ENCODE results near the gene NDFIP2.

Gene NDFIP2

DNA sequence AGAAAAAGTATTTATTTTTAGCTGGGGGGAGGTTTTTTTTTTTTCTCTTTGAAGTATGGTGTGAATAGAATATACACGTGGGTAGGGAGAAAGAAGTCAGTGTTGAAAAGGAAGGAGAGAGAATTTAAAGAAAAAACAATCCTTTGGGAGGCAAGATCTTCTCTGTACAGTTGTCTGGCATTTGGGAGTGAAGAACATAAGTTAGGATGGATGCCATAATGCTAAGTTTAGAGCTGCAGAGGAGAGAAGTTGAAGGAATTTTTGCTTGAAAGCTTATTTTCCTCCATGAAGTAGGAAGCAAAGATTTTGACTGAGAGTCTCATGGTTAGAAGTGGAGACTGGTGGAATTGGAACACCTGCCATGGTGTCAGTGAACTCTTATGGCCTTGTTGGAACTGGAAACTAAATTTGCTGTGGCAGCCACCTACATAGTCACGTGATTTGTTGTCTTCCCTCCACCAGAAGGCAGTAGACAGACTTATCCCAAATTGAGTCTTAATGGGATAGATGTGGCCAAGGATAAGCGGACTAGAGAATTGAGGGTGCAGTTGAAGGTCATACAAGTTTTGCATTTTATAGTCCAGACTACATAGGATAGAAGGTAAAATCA, 22.0 kb downstream of the NDFIP2 start:
- no peak for DNase-seq (ENCODE audit: low spot score)
- ChIA-PET CTCF (no interaction called here), POLR2A (ENCODE audit: low non-redundant PET) (no interaction called here)
- H3K27ac ChIP-seq, result no peak overlapping the region
- TF ChIP-seq, protein P1, sequence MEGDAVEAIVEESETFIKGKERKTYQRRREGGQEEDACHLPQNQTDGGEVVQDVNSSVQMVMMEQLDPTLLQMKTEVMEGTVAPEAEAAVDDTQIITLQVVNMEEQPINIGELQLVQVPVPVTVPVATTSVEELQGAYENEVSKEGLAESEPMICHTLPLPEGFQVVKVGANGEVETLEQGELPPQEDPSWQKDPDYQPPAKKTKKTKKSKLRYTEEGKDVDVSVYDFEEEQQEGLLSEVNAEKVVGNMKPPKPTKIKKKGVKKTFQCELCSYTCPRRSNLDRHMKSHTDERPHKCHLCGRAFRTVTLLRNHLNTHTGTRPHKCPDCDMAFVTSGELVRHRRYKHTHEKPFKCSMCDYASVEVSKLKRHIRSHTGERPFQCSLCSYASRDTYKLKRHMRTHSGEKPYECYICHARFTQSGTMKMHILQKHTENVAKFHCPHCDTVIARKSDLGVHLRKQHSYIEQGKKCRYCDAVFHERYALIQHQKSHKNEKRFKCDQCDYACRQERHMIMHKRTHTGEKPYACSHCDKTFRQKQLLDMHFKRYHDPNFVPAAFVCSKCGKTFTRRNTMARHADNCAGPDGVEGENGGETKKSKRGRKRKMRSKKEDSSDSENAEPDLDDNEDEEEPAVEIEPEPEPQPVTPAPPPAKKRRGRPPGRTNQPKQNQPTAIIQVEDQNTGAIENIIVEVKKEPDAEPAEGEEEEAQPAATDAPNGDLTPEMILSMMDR (conservative IDR thresholded peaks at IDR 0.05; ENCODE audit: low read depth), result no peak

DNA sequence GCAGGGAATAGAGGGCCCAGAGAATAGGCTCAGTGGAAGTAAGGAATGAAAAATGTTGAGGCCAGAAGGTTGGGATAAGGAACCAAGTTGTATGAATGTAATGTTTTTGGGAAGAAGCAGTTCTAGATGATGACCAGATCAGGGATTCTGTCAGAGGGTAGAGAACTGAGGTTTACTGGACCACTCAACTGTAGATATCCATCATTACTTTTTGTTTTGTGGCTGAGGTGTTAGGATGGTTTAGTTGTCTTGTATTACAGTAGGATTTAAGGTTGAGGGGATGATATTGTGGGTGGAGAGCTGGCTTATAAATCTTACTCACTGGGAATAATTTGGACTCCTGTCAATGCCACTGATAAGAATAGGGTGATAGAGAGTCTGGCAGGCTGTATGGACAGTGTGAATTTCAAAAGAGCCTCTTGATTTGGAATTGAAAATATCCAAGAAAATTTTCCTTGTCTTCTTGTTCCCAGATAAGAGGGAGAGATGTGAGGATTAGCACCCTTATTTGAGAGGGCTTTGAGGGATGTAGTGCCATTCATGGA, 22.6 kb downstream of the NDFIP2 start:
- no peak overlapping the region for H3K27ac ChIP-seq
- ChIA-PET POLR2A (ENCODE audit: low non-redundant PET) (no interaction called here), CTCF (no interaction called here)
- no peak for DNase-seq (ENCODE audit: low spot score)
- TF ChIP-seq, protein P1 (conservative IDR thresholded peaks at IDR 0.05; ENCODE audit: low read depth), result no peak

DNA sequence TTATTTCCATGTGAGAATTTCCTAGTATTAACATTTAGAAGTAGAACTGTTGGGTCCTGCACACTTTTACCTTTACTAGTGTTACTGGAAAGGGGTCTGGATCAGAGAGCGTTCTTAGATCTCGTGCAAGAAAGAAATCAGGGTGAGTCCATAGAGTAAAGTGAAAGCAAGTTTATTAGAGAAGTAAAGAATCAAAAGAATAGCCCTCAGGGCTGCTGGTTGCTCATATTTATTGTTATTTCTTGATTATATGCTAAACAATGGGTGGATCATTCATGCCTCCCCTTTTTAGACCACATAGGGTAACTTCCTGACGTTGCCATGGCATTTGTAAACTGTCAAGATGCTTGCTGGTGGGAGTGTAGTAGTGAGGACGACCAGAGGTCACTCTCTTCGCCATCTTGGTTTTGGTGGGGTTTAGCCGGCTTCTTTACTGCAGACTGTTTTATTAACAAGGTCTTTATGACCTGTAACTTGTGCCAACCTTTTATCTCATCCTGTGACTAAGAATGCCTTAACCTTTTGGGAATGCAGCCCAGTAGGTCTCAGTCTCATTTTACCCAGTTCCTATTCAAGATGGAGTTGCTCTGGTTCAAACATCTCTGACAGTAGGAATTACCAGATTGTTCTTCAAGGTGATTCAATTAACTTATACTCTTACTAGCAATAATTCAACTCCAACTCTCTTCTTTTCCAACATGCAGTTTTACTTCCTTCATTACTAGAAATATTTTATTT, 27.4 kb downstream of the NDFIP2 start:
- TF ChIP-seq, protein P1 (conservative IDR thresholded peaks at IDR 0.05; ENCODE audit: low read depth), result no peak
- CTCF ChIA-PET, result no interaction called here
- no peak for DNase-seq (ENCODE audit: low spot score)
- H3K27ac ChIP-seq, result no peak overlapping the region
- POLR2A ChIA-PET (ENCODE audit: low non-redundant PET), result no interaction called here

DNA sequence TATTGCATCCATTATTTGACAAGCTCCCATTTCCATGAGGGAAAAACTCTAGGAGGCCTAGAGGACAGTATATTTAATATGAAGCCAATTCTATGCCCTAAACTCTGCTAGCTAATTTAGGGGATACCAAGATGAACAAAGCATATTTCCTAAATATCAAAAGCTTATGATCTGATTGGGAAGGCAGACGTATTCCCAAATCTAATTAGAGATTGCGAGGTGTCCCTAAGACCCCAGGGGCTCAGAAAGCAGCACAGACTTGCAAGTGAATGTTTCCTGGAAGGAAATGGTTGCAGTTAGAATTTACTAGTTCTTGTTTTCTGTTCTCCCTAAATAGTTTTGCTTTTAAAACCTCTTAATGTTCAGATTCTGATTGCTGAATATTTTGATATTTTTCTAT, 30.7 kb downstream of the NDFIP2 start:
- H3K27ac ChIP-seq, result no peak overlapping the region
- TF ChIP-seq, protein P1 (conservative IDR thresholded peaks at IDR 0.05; ENCODE audit: low read depth), result no peak
- no peak for DNase-seq (ENCODE audit: low spot score)
- ChIA-PET CTCF (no interaction called here), POLR2A (ENCODE audit: low non-redundant PET) (interaction anchor here (1.1 kb wide), 1 partner anchor 31 kb away, joined by 3 read pairs; the partner anchor contains the start of gene NDFIP2)

DNA sequence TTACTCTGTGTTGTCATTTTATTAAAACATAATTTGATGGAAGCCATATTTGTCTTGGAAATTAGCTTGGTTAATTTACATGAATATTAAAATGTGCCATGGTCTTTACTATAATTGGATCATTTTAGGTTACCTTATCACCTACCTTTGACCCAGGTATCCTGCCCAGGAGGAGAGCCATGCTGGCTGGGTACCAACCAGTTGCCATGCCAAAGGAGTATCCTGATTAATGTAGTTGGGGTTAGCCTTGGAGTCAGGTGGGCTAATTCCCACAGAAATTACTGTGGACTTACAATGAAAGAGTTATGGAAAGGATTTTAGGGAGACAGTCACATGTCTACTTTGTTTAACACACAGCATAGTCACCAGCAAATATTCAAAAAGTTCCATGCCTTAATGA, 32.0 kb downstream of the NDFIP2 start:
- TF ChIP-seq, protein P1 (conservative IDR thresholded peaks at IDR 0.05; ENCODE audit: low read depth), result no peak
- CTCF ChIA-PET, result interaction anchor here (0.6 to 0.7 kb wide), 2 partner anchors 111 to 837 kb away, joined by 5 to 6 read pairs; no protein-coding TSS in a partner anchor
- no peak overlapping the region for H3K27ac ChIP-seq
- POLR2A ChIA-PET (ENCODE audit: low non-redundant PET), result no interaction called here
- DNase-seq (ENCODE audit: low spot score), result no peak

DNA sequence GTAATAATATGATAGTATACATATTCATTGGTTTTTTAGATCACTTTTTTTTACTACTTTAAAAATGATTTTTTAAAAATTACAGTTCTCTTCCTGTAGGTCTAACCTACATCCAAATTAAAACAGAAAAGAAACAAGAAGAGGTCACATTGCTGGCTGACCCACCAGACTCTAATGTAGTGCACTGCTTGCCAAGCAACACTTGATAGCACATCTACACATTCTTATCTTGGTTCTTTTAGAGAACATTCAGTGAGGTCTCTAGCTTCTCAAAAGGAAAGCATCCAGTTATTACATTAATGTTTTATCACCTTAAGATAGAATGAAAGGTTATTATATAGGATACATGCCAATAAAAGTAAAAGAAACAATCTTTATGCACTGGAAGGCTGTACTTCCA, 35.6 kb downstream of the NDFIP2 start:
- TF ChIP-seq, protein P1 (conservative IDR thresholded peaks at IDR 0.05; ENCODE audit: low read depth), result no peak
- no peak overlapping the region for H3K27ac ChIP-seq
- CTCF ChIA-PET, result no interaction called here
- POLR2A ChIA-PET (ENCODE audit: low non-redundant PET), result no interaction called here
- DNase-seq (ENCODE audit: low spot score), result no peak

Data from RWPE1 (cell line).